Measurements from ENCODE around the gene HES6. TPM values are rescaled to one million over a fixed set of nuclear protein-coding genes. Genes with fewer than 3 reads are reported as not detected.

HES6 gene
- total RNA-seq, 2 experiments from 2014 or later, result 3.0 to 4.0 TPM

- peak overlapping the region; percentile 72 for H3K4me3 Mint-ChIP-seq
- peaks cover 46% of the 10 kb centered on the region for H3K27me3 Mint-ChIP-seq
- ATAC-seq, result peak; percentile 85
- H3K36me3 Mint-ChIP-seq, result no peaks in the 10 kb centered on the region
- H3K27ac Mint-ChIP-seq, result peak overlapping the region; percentile 38
- H3K4me1 Mint-ChIP-seq, result peaks cover 14% of the 10 kb centered on the region
- CTCF ChIA-PET, result interaction anchor here (0.7 to 1.1 kb wide), 4 partner anchors 24 to 719 kb away, joined by 3 to 5 read pairs (median 4); no protein-coding TSS in a partner anchor
- no peaks in the 10 kb centered on the region for H3K9me3 Mint-ChIP-seq (ENCODE audit: low read depth)
- DNase-seq, result peak; percentile 80
Measured at GRCh38 chr2:238231251-238231793, 8.5 kb downstream of the HES6 start.

- Mint-ChIP-seq H3K4me3 (peak overlapping the region; percentile 72), H3K9me3 (ENCODE audit: low read depth) (no peaks in the 10 kb centered on the region), H3K4me1 (peaks cover 14% of the 10 kb centered on the region), H3K27me3 (peaks cover 40% of the 10 kb centered on the region), H3K36me3 (no peaks in the 10 kb centered on the region), H3K27ac (no peak overlapping the region)
- ATAC-seq, result no peak
- DNase-seq, result no peak
- CTCF ChIA-PET, result interaction anchor here (0.8 to 1.0 kb wide), 2 partner anchors 29 to 33 kb away, joined by 4 to 5 read pairs; no protein-coding TSS in a partner anchor
Measured at GRCh38 chr2:238230699-238231098, 9.1 kb downstream of the HES6 start.

GRCh38 chr2:238228700-238229099 lies 11.1 kb downstream of the HES6 start:
- Mint-ChIP-seq H3K9me3 (ENCODE audit: low read depth) (no peaks in the 10 kb centered on the region), H3K27ac (no peak overlapping the region), H3K4me1 (peaks cover 13% of the 10 kb centered on the region), H3K27me3 (peaks cover 29% of the 10 kb centered on the region), H3K4me3 (no peak overlapping the region), H3K36me3 (no peaks in the 10 kb centered on the region)
- CTCF ChIA-PET, result no interaction called here
- ATAC-seq (no peak), DNase-seq (no peak)

- CTCF ChIA-PET, result no interaction called here
- peaks cover 13% of the 10 kb centered on the region for H3K4me1 Mint-ChIP-seq
- H3K9me3 Mint-ChIP-seq (ENCODE audit: low read depth), result no peaks in the 10 kb centered on the region
- peaks cover 20% of the 10 kb centered on the region for H3K27me3 Mint-ChIP-seq
- DNase-seq (no peak), ATAC-seq (no peak)
- no peaks in the 10 kb centered on the region for H3K36me3 Mint-ChIP-seq
- no peak overlapping the region for H3K4me3 Mint-ChIP-seq
- H3K27ac Mint-ChIP-seq, result no peak overlapping the region
Measured at GRCh38 chr2:238227587-238228032, 12.2 kb downstream of the HES6 start.

- no peak for ATAC-seq
- Mint-ChIP-seq H3K36me3 (no peaks in the 10 kb centered on the region), H3K4me3 (no peak overlapping the region), H3K27me3 (peaks cover 13% of the 10 kb centered on the region), H3K9me3 (ENCODE audit: low read depth) (no peaks in the 10 kb centered on the region), H3K4me1 (peaks cover 12% of the 10 kb centered on the region), H3K27ac (no peak overlapping the region)
- DNase-seq, result no peak
- CTCF ChIA-PET, result no interaction called here
Measured at GRCh38 chr2:238226698-238227586, 12.9 kb downstream of the HES6 start.

GRCh38 chr2:238225911-238226697 lies 13.7 kb downstream of the HES6 start:
- no peak overlapping the region for H3K27ac Mint-ChIP-seq

GRCh38 chr2:238225121-238225520 lies 14.7 kb downstream of the HES6 start:
- CTCF ChIA-PET, result no interaction called here
- H3K4me3 Mint-ChIP-seq, result no peak overlapping the region
- ATAC-seq (no peak), DNase-seq (no peak)
- H3K27me3 Mint-ChIP-seq, result peaks cover 3% of the 10 kb centered on the region
- no peak overlapping the region for H3K27ac Mint-ChIP-seq
- no peaks in the 10 kb centered on the region for H3K36me3 Mint-ChIP-seq
- H3K4me1 Mint-ChIP-seq, result peaks cover under 1% of the 10 kb centered on the region
- no peaks in the 10 kb centered on the region for H3K9me3 Mint-ChIP-seq (ENCODE audit: low read depth)

More at GRCh38 chr2:238225911-238226697, 13.7 kb downstream of the HES6 start:
- Mint-ChIP-seq H3K9me3 (ENCODE audit: low read depth) (no peaks in the 10 kb centered on the region), H3K4me3 (no peak overlapping the region), H3K36me3 (no peaks in the 10 kb centered on the region), H3K4me1 (peaks cover 6% of the 10 kb centered on the region), H3K27me3 (peaks cover 9% of the 10 kb centered on the region)
- CTCF ChIA-PET, result no interaction called here
- no peak for DNase-seq
- ATAC-seq, result no peak

GRCh38 chr2:238224356-238225035 lies 15.3 kb downstream of the HES6 start:
- CTCF ChIA-PET, result no interaction called here
- no peaks in the 10 kb centered on the region for H3K36me3 Mint-ChIP-seq
- H3K9me3 Mint-ChIP-seq (ENCODE audit: low read depth), result no peaks in the 10 kb centered on the region
- H3K4me3 Mint-ChIP-seq, result no peak overlapping the region
- peaks cover 3% of the 10 kb centered on the region for H3K27me3 Mint-ChIP-seq
- no peak for DNase-seq
- H3K27ac Mint-ChIP-seq, result no peak overlapping the region
- H3K4me1 Mint-ChIP-seq, result no peaks in the 10 kb centered on the region
- ATAC-seq, result no peak

- ATAC-seq (peak; percentile 23), DNase-seq (no peak)
- Mint-ChIP-seq H3K27ac (no peak overlapping the region), H3K36me3 (no peaks in the 10 kb centered on the region), H3K27me3 (no peaks in the 10 kb centered on the region), H3K4me1 (no peaks in the 10 kb centered on the region), H3K9me3 (ENCODE audit: low read depth) (no peaks in the 10 kb centered on the region), H3K4me3 (no peak overlapping the region)
- CTCF ChIA-PET, result no interaction called here
Measured at GRCh38 chr2:238220892-238221521, 18.8 kb downstream of the HES6 start.

GRCh38 chr2:238220274-238220891 lies 19.5 kb downstream of the HES6 start:
- Mint-ChIP-seq H3K27me3 (peaks cover 2% of the 10 kb centered on the region), H3K36me3 (no peaks in the 10 kb centered on the region), H3K9me3 (ENCODE audit: low read depth) (no peaks in the 10 kb centered on the region), H3K4me3 (no peak overlapping the region), H3K27ac (no peak overlapping the region), H3K4me1 (no peaks in the 10 kb centered on the region)
- ATAC-seq (no peak), DNase-seq (no peak)
- CTCF ChIA-PET, result no interaction called here

GRCh38 chr2:238216651-238217184 lies 23.1 kb downstream of the HES6 start:
- Mint-ChIP-seq H3K9me3 (ENCODE audit: low read depth) (no peaks in the 10 kb centered on the region), H3K4me3 (no peak overlapping the region), H3K4me1 (no peaks in the 10 kb centered on the region), H3K27me3 (peaks cover 30% of the 10 kb centered on the region), H3K36me3 (no peaks in the 10 kb centered on the region), H3K27ac (no peak overlapping the region)
- CTCF ChIA-PET, result no interaction called here
- ATAC-seq (no peak), DNase-seq (no peak)

- Mint-ChIP-seq H3K36me3 (peaks cover 4% of the 10 kb centered on the region), H3K4me3 (no peak overlapping the region), H3K27ac (no peak overlapping the region), H3K4me1 (peaks cover 14% of the 10 kb centered on the region), H3K9me3 (ENCODE audit: low read depth) (no peaks in the 10 kb centered on the region), H3K27me3 (peaks cover 3% of the 10 kb centered on the region)
- CTCF ChIA-PET, result no interaction called here
- ATAC-seq (no peak), DNase-seq (no peak)
Measured at GRCh38 chr2:238207006-238207405, 32.8 kb downstream of the HES6 start.
